H1 (cell line): ENCODE measurements around the gene PSMG2. TPM values are rescaled to one million over a fixed set of nuclear protein-coding genes. Genes with fewer than 3 reads are reported as not detected.

Experiments used
- ASH2L ChIP-seq: fragments of 200-600, 300-600 bp; sonication (generic); IDR thresholded peaks from one replicate; pipeline ENCODE4 v1.7.1; 2017; ENCODE audit warnings: low read length
- CTBP2 ChIP-seq: IDR thresholded peaks from 2 replicates; pipeline ENCODE4 v1.7.0; 2011; ENCODE audit warnings: borderline replicate concordance, mild to moderate bottlenecking, moderate library complexity, mixed read lengths, low read length; ENCODE audit not compliant: insufficient read depth, insufficient read length
- HDAC6 ChIP-seq: IDR thresholded peaks from one replicate; pipeline ENCODE4 v1.7.1; 2012; ENCODE audit warnings: low read depth, mild to moderate bottlenecking, inconsistent platforms, low read length, moderate library complexity
- SIX5 ChIP-seq: IDR thresholded peaks from 2 replicates; pipeline ENCODE4 v1.6.1; 2011; ENCODE audit warnings: mild to moderate bottlenecking, low read depth, low read length
- polyA plus RNA-seq, 7 experiments: library from polyadenylated mRNA; depleted of rRNA in 3 of 7; stranded (reverse) in 5 of 7; unstranded in 2 of 7; fragments of >200 nt in 5 of 7; fragments of 200-250 nt in 2 of 7; gene quantifications; 1 replicate in 5 of 7; 2 replicates in 1 of 7; 4 replicates in 1 of 7; pipeline versions ENCODE4 v1.2.1 to v1.2.3, GENCODE V29; 2011 to 2013; ENCODE audit warnings: missing spikeins in 2 of 7, mixed read lengths in 2 of 7
- total RNA-seq: library from RNA; stranded (reverse); fragmentation: NEBNext Ultra II Directional; extraction: Animal tissue kit (Norgen Biotek cat#: 25700); gene quantifications from 2 replicates; pipeline ENCODE4 v1.2.1, GENCODE V29; 2021
- TF ChIP-seq, protein P1 (sequence below): fragments of 300-600 bp; sonication (generic); IDR thresholded peaks from 2 replicates; pipeline ENCODE4 v1.7.1; 2012; ENCODE audit warnings: low read length, moderate library complexity, mild to moderate bottlenecking, inconsistent platforms; ENCODE audit not compliant: insufficient replicate concordance

The PSMG2 gene
- total and polyA plus RNA-seq, 2 of the 8 experiments (the other 6 are each of a cell fraction or from before 2014, with no cell fraction given), result 52.9 to 79.3 TPM

DNA sequence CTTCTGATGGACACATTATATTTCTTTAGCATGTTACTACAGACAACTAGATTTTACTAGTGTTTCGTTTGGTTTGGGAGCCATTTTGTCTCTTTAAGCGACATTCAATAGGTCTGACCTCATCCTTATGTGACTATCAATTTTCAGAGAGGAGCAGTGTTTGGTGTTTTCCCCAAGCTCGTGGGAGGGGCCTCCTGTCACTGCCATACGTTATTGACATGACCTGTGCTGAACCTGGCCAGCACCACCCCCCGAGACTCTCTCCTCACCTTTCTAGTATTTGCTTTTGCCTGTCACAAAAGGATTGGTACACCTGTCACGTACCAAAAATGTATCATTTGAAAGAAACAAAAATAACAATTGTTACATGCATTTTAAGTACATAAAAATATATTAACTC, 69.3 kb downstream of the PSMG2 start (continued):
- TF ChIP-seq, protein P1, sequence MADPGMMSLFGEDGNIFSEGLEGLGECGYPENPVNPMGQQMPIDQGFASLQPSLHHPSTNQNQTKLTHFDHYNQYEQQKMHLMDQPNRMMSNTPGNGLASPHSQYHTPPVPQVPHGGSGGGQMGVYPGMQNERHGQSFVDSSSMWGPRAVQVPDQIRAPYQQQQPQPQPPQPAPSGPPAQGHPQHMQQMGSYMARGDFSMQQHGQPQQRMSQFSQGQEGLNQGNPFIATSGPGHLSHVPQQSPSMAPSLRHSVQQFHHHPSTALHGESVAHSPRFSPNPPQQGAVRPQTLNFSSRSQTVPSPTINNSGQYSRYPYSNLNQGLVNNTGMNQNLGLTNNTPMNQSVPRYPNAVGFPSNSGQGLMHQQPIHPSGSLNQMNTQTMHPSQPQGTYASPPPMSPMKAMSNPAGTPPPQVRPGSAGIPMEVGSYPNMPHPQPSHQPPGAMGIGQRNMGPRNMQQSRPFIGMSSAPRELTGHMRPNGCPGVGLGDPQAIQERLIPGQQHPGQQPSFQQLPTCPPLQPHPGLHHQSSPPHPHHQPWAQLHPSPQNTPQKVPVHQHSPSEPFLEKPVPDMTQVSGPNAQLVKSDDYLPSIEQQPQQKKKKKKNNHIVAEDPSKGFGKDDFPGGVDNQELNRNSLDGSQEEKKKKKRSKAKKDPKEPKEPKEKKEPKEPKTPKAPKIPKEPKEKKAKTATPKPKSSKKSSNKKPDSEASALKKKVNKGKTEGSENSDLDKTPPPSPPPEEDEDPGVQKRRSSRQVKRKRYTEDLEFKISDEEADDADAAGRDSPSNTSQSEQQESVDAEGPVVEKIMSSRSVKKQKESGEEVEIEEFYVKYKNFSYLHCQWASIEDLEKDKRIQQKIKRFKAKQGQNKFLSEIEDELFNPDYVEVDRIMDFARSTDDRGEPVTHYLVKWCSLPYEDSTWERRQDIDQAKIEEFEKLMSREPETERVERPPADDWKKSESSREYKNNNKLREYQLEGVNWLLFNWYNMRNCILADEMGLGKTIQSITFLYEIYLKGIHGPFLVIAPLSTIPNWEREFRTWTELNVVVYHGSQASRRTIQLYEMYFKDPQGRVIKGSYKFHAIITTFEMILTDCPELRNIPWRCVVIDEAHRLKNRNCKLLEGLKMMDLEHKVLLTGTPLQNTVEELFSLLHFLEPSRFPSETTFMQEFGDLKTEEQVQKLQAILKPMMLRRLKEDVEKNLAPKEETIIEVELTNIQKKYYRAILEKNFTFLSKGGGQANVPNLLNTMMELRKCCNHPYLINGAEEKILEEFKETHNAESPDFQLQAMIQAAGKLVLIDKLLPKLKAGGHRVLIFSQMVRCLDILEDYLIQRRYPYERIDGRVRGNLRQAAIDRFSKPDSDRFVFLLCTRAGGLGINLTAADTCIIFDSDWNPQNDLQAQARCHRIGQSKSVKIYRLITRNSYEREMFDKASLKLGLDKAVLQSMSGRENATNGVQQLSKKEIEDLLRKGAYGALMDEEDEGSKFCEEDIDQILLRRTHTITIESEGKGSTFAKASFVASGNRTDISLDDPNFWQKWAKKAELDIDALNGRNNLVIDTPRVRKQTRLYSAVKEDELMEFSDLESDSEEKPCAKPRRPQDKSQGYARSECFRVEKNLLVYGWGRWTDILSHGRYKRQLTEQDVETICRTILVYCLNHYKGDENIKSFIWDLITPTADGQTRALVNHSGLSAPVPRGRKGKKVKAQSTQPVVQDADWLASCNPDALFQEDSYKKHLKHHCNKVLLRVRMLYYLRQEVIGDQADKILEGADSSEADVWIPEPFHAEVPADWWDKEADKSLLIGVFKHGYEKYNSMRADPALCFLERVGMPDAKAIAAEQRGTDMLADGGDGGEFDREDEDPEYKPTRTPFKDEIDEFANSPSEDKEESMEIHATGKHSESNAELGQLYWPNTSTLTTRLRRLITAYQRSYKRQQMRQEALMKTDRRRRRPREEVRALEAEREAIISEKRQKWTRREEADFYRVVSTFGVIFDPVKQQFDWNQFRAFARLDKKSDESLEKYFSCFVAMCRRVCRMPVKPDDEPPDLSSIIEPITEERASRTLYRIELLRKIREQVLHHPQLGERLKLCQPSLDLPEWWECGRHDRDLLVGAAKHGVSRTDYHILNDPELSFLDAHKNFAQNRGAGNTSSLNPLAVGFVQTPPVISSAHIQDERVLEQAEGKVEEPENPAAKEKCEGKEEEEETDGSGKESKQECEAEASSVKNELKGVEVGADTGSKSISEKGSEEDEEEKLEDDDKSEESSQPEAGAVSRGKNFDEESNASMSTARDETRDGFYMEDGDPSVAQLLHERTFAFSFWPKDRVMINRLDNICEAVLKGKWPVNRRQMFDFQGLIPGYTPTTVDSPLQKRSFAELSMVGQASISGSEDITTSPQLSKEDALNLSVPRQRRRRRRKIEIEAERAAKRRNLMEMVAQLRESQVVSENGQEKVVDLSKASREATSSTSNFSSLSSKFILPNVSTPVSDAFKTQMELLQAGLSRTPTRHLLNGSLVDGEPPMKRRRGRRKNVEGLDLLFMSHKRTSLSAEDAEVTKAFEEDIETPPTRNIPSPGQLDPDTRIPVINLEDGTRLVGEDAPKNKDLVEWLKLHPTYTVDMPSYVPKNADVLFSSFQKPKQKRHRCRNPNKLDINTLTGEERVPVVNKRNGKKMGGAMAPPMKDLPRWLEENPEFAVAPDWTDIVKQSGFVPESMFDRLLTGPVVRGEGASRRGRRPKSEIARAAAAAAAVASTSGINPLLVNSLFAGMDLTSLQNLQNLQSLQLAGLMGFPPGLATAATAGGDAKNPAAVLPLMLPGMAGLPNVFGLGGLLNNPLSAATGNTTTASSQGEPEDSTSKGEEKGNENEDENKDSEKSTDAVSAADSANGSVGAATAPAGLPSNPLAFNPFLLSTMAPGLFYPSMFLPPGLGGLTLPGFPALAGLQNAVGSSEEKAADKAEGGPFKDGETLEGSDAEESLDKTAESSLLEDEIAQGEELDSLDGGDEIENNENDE, result no peak
- TF ChIP-seq ASH2L (no peak), HDAC6 (no peak), SIX5 (no peak), CTBP2 (no peak)
